HG03097 (cell line): Measurements from ENCODE around the gene SMAD3.
"Not testable (repeated sequence)": the region's sequence is repeated elsewhere in the genome, so short reads cannot be mapped to it uniquely, and the experiment has no call there.

Source experiments
- ATAC-seq: cut with Tn5 transposase; IDR thresholded peaks from one replicate; pipeline ENCODE4 v1.9.1; 2021; ENCODE audit not compliant: unreplicated experiment, low FRiP score

Gene SMAD3

DNA sequence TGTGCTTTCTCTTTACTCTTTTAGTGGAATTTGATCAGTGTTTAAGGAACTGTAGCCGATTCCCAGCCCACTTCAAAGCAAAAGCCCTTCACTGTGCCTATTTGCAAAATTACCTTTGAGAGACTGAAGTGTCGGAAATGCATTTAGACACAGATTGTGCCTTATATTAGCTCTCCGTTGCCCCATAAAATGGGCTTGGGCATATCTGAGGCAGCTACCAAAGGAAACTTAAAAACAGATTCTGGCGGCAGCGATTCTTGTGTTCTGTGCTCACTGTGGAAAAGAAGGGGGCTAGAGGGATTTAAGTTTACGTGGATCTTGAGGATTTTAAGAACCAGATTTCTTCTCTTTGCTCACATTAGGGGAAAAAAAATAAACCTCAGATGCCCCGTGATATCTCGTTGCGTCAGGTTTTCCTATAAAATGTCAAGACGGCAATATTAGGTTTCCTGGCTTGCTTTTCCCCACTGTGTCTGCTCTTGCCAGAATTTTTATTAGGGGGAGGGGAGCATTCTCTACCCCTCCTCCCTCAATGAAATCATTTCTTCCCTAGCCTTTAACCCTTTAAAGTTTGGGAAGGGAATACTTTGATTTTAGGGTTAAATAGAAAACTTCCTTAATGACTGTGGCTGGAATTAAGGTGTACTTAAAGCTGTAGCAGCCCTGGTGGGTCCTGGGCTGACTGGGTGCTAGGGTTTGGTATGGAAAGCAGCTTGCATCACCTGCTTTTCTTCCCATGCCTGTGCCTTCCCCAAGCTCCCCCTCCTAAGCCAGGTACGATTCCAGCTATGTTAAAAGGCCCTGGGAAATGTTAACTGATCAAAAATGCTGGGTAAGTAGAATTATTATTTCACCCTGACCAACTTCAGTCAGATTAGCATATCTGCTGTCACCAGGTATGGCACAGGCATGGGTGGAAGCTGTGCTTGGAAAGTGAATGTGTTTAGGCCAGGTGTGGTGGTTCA is 73.8 kb downstream of the SMAD3 start:
- no peak for ATAC-seq

DNA sequence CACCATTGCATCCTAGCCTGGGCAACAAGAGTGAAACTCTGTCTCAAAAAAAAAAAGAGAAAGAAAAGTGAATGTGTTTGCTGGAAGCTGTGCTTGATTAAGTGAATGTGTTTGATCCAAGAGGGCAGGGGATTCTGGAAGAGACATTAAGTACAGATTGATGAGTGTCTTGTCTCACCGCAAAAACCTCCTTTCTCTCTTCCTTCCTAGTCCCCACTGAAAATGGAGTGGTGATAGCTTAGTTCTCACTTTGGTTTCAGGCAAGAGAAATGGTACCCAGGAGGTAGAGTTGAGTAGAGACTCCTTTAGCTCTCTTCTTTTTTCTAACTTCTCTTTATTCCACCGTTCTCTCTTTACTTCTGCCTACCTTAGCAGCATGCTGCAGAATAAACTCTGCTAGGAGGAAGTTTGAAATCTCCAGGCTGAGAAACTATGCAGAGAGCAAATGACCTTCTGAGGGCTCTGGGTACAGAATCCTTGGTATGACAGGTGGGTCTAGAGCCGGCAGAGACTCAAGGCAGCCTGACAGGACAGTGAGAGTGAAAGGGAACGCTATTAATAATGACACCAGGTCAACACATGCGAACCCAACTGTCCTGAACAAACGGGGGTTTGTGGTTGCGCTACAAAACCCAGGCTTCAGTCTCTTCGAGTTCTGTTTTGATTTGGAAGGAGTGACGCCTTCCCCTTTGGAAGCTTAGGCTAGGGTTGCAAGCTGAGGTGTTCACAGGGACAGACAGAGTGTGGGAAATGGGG is 74.9 kb downstream of the SMAD3 start:
- no peak for ATAC-seq

DNA sequence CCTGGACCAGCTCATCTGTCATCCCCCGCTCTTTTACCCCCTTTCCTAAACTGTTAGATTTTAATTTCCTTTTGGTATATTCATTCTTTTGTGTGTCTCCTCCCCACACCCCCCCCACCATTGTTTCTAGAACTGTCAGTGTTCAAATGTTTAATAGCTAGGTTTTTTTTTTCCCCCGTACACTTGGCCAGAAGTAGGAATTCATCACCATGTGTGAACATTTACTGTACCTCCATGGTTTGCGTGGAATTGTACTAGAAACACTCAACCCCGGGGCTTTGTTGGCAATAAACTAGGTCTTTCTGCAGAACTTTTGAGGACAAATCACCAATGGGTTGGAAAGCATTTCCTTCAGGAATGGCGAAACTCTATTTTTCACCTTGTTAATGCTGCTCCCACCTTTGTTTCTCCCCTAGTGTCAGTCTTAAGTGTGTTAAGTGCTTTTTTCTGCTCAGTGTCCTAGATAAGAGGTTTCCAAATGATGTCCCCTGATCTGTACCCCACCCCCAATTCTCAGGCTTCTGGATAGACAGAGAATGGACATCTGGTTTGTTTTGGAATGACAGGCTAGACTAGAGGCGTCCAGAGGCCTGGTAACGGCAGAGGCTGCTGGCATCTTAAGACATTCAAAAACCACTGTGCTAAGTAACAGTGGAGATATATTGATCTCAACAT is 76.8 kb downstream of the SMAD3 start:
- no peak for ATAC-seq

DNA sequence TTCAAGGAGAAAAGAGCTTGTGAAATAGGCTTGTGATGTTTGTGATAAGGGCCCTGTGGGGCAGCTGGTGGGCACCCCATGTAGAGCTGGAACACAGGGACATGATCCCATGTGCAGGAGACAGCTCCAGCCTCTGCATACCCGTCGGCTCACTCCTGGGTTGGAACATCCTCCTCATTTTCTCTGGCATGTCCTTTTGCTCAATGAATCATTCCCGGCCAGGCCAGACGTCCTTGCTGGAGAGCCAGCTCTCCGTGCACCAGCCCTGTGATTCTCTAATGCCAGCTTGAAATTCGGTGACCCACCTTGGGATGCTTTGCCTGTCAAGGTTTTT is 77.3 kb downstream of the SMAD3 start:
- no peak for ATAC-seq

DNA sequence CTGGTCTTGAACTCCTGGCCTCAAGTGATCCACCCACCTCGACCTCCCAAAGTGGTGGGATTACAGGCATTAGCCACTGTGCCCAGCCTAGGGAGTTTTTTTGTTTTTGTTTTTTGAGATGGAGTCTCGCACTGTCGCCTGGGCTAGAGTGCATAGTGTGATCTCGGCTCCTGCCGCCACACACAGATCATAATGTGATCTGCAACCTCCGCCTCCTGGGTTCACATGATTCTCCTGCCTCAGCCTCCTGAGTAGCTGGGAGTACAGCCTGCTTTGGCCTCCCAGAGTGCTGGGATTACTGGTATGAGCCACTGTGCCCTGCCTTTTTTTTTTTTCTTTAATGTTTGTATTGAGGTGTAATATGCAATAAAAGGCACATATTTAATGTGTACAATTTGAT is 78.2 kb downstream of the SMAD3 start:
- ATAC-seq = no peak

DNA sequence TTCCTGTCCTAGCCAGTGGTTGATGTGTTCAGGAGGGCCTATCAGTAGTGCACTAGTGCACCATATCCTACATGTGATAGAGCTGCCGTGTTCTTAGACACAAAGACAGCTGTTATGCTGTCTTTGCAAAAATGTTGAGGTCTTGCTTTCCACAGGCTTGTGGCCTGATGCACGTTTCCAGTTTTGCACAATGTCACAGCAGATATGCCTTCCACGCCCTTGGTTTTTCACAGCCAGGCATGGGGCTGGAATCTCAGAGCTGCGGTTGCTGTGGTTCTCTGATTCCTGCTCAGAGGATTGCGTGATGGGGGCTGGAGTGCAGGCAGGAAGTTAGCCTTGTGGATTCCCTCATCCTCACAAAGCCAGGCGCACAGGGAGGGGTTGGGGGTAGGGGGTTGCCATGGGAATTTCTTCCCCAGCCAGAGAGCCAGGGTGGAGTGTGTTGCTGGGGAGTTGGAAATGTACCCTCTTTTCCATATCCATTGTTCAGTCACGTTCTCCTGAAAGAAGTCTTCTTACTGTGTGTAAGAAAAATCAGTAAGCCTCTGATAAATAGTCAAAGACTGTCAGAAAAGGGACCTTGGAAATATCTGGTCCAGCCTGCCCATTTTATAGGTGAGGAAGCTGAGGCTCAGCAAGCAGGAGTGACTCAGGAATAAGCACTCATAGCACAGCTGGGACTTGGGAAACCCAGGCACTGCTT is 79.4 kb downstream of the SMAD3 start:
- ATAC-seq = no peak

DNA sequence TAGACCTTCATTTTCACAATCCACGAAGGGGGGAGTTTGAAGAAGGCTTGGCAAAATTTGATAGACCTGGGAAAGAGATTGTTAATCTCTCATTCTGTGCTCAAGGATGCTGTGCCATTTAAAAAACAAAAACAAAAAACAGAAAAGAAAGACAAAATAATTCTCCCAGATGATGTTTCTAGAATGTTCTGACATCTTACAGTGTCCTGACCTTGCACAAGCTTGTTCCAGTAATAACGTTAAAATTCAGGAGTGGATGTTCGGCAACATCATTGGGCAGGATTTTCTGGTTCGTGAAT is 79.9 kb downstream of the SMAD3 start:
- no peak for ATAC-seq

DNA sequence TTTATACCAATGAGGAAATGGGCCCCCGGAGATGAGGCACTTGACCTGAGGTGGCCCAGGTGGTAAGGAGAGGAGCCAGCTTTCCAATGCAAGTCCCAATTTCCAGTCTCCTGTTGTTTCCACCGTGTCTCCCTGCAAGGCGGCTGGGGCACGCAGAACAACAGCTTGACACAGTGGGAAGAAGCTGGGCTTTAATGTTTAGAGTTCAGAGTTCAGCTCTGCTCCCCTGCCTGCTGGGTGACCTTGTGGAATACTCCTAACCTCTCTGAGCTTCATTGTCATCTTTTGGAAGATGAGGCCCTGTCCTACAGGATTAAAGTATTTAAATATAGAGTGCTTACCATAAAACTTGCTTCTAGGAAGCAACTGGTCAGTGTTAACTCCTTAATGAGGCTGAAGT is 80.3 kb downstream of the SMAD3 start:
- no peak for ATAC-seq

DNA sequence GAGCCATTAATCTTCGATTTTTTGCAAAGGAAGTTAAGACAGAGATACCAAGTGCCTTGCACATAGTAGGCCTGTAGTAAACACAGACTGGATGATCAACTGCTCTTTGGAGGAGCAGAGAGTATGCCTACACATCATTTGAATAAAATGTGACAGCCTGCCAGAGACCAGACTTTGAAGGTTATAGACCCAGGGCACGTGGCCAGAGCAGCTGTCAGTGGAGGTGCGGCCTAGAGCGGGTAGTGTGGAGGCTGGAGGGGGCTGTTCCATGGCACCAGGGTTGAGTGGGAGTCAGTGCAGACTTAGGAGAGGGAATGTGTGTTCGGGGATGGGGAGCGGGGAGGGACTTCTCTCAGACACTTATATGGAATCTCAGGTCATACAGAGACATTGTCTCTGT is 80.8 kb downstream of the SMAD3 start:
- ATAC-seq = no peak

DNA sequence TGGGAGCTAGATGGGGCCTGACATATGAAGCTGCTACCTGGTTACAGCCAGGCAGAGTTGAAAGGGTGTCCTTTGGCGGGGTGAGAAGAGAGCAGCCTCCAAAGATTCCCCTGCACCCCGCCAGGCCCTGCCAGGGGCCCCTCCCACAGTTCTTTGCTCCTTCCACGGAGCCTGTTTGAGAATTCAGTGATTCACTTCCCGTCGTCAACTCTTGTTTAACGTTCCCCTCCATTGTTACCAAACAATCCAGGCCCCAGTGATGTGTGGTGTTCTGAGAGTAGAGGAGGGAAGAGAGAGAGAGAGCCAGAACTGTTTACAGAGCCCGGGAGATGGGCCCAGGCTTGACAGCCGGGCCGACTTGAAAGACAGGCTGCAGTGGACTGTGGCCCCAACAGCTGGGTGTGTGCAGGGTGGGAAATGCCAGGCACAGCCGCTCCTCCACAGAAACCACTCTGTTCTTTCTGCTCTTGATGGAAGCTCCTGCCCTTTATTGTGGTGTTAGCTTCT is 81.5 kb downstream of the SMAD3 start:
- ATAC-seq = no peak

DNA sequence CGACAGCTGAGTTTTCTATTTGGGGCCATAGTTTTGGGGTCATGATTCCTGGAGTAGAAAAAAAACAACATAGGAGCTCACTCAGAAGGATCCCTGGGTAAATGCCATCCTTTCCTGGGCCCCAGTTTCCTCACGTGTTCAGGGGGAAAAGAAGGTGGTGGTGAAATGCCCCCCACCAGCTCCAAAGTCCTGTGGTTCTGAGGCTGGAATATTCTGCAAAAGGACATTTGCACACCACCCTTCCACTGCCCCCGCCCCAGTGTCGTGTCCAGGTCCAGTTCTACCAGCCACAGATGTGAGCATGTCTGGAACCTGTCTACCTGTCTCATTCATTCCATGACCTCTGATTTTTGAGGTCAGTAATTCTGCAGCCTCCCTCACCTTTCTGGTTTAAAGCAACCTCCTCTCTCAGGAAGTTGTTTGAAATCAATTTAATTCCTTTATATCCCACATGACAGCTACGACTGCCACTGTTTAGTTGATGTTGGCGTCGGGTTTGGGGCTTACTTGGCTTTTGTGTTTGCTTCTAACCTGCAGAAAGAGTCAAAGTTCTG is 82.1 kb downstream of the SMAD3 start:
- ATAC-seq = no peak

DNA sequence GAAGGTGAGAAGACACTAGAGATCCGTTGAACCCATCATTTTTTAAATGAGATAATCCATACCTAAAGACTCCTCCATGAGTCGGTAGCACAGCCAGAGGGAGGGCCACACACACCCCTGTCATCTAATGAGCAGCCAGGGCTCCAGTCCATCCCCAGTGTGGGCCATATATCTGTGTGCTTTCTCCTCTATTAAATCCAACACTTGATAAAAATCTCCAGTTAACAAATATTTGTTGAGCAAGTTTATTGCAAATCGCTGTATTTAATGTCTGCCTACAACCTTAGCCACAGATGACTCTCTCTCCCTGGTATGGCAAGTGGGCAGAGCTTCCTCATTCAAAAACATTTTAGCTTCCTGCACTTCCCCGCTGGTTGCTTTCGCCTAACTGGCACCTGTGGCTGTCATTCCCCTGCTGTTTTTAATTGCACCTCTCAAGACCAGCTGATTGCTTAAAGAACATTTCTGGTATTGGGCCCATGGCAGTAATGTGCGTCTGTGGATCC is 82.8 kb downstream of the SMAD3 start:
- no peak for ATAC-seq

DNA sequence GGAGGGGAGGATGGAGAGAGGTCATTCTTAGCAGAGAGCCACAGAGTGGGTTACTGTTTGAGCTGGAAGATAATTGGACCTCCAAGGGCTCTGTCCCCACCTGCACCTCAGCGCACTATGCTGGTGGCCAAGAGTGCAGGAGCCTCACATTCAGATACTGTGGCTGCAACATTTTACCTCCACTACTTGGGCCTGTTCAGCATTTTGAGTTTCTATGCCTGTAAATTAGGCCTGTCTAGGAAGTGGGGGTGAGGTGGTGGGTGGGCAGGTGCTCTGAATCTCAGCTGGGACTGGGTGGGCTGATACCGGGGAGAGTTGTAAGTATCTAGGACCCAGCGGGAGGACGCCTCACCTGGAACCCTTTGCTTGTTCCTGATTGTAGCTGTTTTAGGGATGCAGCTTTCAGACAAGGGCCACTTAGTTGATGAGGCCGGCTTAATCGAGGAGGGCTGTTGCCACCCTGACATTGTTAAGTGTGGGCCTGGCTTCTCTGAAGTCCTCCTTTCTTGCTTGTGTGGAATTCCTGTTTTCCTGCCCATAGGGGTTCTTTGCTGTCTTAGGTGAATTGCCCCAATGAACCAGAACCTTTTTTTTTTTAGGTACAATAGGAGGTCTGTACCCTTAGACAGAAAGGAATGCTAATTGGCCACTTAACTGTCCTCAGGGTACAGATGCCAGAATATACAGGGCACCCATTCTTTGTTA is 83.8 kb downstream of the SMAD3 start:
- ATAC-seq = no peak

DNA sequence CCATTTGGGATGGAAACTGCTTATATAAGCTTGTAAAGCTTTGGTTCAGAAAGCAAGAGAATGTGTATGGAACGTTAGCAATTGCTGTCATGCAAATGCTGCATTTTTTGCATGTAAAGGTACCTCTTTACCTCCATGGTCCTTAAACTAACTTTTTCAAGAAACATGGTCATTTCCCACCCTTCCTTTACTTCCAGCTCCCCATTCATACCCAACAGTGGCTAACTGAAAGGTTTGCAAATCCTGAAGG is 84.3 kb downstream of the SMAD3 start:
- ATAC-seq = no peak

DNA sequence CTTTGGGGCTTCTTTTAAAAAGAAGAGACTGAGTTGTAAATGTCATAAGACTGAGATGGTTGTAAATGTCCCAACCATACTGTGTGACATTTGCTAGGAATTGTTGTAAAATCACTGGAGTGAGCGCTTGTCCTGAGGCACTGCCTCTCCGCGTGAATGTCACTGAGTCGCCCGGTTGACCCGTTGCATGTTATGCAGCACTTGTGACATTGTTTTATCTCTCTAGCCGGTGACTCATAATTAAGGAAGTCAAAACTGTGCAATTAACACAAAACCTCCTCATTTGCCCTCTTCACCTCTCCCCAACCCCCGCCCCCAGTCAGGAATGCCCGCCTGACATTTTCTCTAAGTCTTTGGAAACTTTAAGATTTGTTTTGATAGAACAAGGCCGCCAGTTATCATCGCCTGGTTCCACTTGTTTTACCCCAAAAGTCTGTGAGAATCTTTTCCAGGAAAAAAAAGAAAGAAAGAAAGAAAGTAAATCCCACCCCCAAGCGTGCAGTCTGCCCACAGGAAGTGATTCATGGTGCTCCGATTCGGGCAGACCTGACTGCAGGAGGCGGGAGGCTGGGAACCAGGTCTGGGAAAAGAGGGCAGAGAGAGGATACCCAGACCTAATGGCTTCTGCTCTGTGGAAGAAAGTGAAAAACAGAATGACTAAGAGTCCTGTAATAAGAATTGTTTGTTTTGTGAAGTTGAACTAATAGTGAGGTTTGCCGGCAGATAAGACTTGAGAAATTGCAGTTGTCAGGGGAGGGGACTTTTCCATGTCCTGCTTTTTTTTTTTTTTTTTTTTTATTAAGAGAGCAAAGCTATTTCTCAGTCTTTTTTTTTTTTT is 84.8 kb downstream of the SMAD3 start:
- no peak for ATAC-seq

DNA sequence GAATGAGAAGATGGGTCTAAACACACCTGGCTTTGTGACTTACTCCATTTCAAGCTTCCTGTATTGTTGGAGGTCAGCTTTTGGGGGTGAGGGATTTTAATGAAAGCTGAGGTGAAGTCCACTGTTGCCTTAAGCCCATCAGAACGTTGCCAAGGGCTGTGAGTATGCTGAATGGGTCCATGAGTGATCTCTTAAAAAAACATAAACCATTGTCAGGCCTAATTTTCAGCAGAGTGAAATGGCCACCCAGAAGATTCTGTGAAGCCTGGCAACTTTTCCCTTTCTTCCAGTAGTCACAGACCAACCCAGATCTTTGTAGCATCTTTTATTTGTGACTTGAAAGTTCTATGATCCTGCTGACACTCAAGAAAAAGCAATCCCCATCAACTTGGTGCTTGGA is 87.0 kb downstream of the SMAD3 start:
- ATAC-seq = no peak

DNA sequence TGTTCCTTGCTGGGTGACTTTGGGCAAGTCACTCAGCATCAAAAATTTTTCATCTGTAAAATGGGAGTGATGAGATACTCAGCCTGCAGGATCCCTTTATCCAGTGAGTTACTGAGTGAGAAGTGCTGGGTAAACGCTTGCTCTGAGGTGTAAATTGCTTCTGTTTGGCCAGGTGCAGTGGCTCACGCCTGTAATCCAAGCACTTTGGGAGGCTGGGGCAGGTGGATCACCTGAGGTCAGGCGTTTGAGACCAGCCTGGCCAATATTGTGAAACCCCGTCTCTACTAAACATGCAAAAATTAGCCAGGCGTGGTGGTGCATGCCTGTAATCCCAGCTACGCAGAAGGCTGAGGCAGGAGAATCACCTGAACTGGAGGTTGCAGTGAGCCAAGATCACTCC is 87.6 kb downstream of the SMAD3 start:
- not testable (repeated sequence) for ATAC-seq

DNA sequence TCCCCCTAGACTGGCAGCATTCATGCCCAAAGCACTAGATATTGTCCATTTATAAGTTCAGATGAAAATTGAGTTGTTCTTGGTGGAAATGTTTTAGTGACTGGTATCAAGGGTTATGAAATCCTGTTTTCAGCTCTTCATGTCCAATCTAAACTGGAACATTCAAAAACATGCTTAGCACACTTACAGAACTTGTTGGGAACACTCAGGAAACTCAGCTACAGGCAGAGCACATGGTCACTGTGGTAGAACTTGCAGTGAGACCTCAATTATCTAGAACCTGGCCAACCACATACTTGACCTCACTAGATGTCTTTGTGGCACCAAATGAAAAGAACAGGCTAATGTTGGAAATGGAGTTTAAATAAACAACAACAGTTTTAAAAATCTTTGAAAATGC is 88.8 kb downstream of the SMAD3 start:
- no peak for ATAC-seq

DNA sequence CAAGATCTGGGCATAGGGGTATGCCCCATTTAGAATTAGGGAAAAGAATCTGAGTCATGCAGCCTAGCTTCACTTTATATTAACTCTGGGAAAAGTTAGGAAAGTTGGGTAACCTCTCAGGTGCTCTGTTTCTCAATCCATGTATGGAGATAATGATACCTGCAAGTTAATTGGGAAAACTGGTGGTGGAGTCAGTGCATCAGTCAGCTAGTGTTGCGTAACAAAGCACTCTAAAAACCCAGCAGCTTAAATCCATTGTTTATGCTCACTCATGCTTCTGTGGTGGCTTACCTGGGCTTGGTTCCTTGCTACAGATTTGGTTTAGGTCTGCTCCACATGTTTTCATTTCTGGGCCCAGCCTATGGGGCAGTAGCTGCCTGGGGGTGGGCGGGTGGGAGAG is 91.0 kb downstream of the SMAD3 start:
- ATAC-seq = no peak
